IMR-90 (cell line): ENCODE data around the gene PHKG2. TPM values are rescaled to one million over a fixed set of nuclear protein-coding genes. Genes with fewer than 3 reads are reported as not detected.

Experiments used
- ATAC-seq: fragments of 200-7000 bp; cut with Tn5 transposase; 2 replicates; pipeline ENCODE4 v1.9.1; 2020; ENCODE audit warnings: low read depth, mild to moderate bottlenecking, moderate library complexity
- BruUV-seq: library from RNA; stranded (reverse); fragments of 400-500 nt; replicated peaks from 2 replicates; lab custom pipeline; 2021; lab: Mats Ljungman, UMichigan
- CTCF ChIA-PET: fragments of 300-600 bp; formaldehyde crosslinking; extraction: SDS; loops from one replicate; lab custom pipeline; 2021; ENCODE audit warnings: antibody characterized with exemption; lab: Yijun Ruan, JAX
- POLR2A ChIA-PET: fragments of 300-600 bp; sonication (Branson Sonifier 250); formaldehyde crosslinking; loops from one replicate; lab custom pipeline; 2022; ENCODE audit warnings: antibody characterized with exemption; ENCODE audit not compliant: unreplicated experiment; lab: Charles Lee
- DNase-seq: peaks from one replicate; pipeline ENCODE4 v3.0.0; 2013
- H2AFZ ChIP-seq: replicated peaks from 2 replicates; pipeline ENCODE3; 2013; ENCODE audit warnings: low read length, mild to moderate bottlenecking; ENCODE audit not compliant: poor library complexity
- H2AK5ac ChIP-seq: 2 replicates; pipeline ENCODE4 v1.6.1; 2013; ENCODE audit warnings: low read depth, low read length, inconsistent platforms
- H2AK9ac ChIP-seq: replicated peaks from 2 replicates; pipeline ENCODE3; 2013; ENCODE audit warnings: mild to moderate bottlenecking, low read depth, low read length, moderate library complexity; ENCODE audit not compliant: poor library complexity
- H2BK120ac ChIP-seq: 2 replicates; pipeline ENCODE4 v1.6.1; 2013; ENCODE audit warnings: low read depth, low read length, inconsistent platforms
- H2BK15ac ChIP-seq: 3 replicates; pipeline ENCODE4 v1.6.1; 2013; ENCODE audit warnings: low read depth, low read length, inconsistent platforms
- H2BK20ac ChIP-seq: 2 replicates; pipeline ENCODE4 v1.6.1; 2013; ENCODE audit warnings: low read depth, mild to moderate bottlenecking, inconsistent platforms, low read length, moderate library complexity
- H2BK5ac ChIP-seq: 2 replicates; pipeline ENCODE4 v1.6.1; 2013; ENCODE audit warnings: mild to moderate bottlenecking, low read depth, low read length, inconsistent platforms; ENCODE audit not compliant: poor library complexity, severe bottlenecking
- H3K14ac ChIP-seq: replicated peaks from 2 replicates; pipeline ENCODE4 v1.6.1; 2013; ENCODE audit warnings: low read depth, low read length, inconsistent platforms
- H3K18ac ChIP-seq: 2 replicates; pipeline ENCODE4 v1.6.1; 2013; ENCODE audit warnings: low read depth, low read length, control low read depth
- H3K23ac ChIP-seq: 2 replicates; pipeline ENCODE4 v1.6.1; 2013; ENCODE audit warnings: low read depth, low read length, inconsistent platforms
- H3K27ac ChIP-seq: 2 replicates; pipeline ENCODE4 v1.5.1; 2013; ENCODE audit warnings: mild to moderate bottlenecking, control low read depth, low read length; ENCODE audit not compliant: insufficient read depth
- H3K27me3 ChIP-seq: 2 replicates; pipeline ENCODE4 v1.6.1; 2013; ENCODE audit warnings: low read length; ENCODE audit not compliant: control insufficient read depth, insufficient read depth
- H3K36me3 ChIP-seq: 2 replicates; pipeline ENCODE4 v1.6.1; 2013; ENCODE audit warnings: low read length, mixed read lengths; ENCODE audit not compliant: control insufficient read depth, insufficient read depth
- H3K4ac ChIP-seq: 2 replicates; pipeline ENCODE4 v1.6.1; 2013; ENCODE audit warnings: low read depth, low read length, inconsistent platforms
- H3K4me1 ChIP-seq: 2 replicates; pipeline ENCODE4 v1.6.1; 2013; ENCODE audit warnings: low read length, mixed read lengths; ENCODE audit not compliant: control insufficient read depth, insufficient read depth
- H3K4me2 ChIP-seq: 2 replicates; pipeline ENCODE4 v1.6.1; 2013; ENCODE audit warnings: low read depth, mild to moderate bottlenecking, control low read depth, low read length, moderate library complexity
- H3K4me3 ChIP-seq: 2 replicates; pipeline ENCODE4 v1.5.1; 2013; ENCODE audit warnings: low read depth, mild to moderate bottlenecking, control low read depth, low read length, moderate library complexity; ENCODE audit not compliant: insufficient read depth
- H3K56ac ChIP-seq: 2 replicates; pipeline ENCODE4 v1.6.1; 2013; ENCODE audit warnings: low read length, inconsistent platforms; ENCODE audit not compliant: insufficient read depth; ENCODE audit errors: extremely low read depth
- H3K79me1 ChIP-seq, 2 experiments: 2 replicates each; pipeline ENCODE4 v1.6.1; 2013; ENCODE audit warnings: low read length in 2 of 2, inconsistent platforms in 1 of 2, low read depth in 1 of 2
- H3K9ac ChIP-seq: 2 replicates; pipeline ENCODE4 v1.6.1; 2013; ENCODE audit warnings: low read depth, low read length, control low read depth
- H3K9me1 ChIP-seq: 2 replicates; pipeline ENCODE4 v1.6.1; 2013; ENCODE audit warnings: low read length, inconsistent platforms; ENCODE audit not compliant: insufficient read depth
- H3K9me3 ChIP-seq: 2 replicates; pipeline ENCODE4 v1.6.1; 2013; ENCODE audit warnings: low read length; ENCODE audit not compliant: control insufficient read depth, insufficient read depth
- H4K20me1 ChIP-seq: 2 replicates; pipeline ENCODE4 v1.6.1; 2013; ENCODE audit warnings: low read length, inconsistent platforms; ENCODE audit not compliant: insufficient read depth
- H4K5ac ChIP-seq: 2 replicates; pipeline ENCODE4 v1.6.1; 2013; ENCODE audit warnings: mild to moderate bottlenecking, low read depth, low read length, control low read depth
- H4K8ac ChIP-seq, 2 experiments: 2 replicates each; pipeline ENCODE4 v1.6.1; 2013; ENCODE audit warnings: low read depth in 2 of 2, low read length in 2 of 2, control low read depth in 1 of 2, inconsistent platforms in 1 of 2
- H4K91ac ChIP-seq: 2 replicates; pipeline ENCODE4 v1.6.1; 2013; ENCODE audit warnings: low read depth, low read length, inconsistent platforms; ENCODE audit not compliant: insufficient read depth
- BHLHE40 ChIP-seq: fragments of 150-350 bp; IDR thresholded peaks from 2 replicates; pipeline ENCODE4 v1.6.1; 2016; ENCODE audit warnings: mild to moderate bottlenecking, low read depth, low read length
- CEBPB ChIP-seq: IDR thresholded peaks from 2 replicates; pipeline ENCODE4 v1.6.1; 2012; ENCODE audit warnings: low read depth, low read length, improper control_type of control experiment
- CHD1 ChIP-seq: IDR thresholded peaks from 2 replicates; pipeline ENCODE4 v1.6.1; 2012; ENCODE audit warnings: low read depth, low read length, improper control_type of control experiment
- FOS ChIP-seq: fragments of 150-350 bp; IDR thresholded peaks from 2 replicates; pipeline ENCODE4 v1.6.1; 2016; ENCODE audit warnings: low read depth, low read length
- MAFK ChIP-seq: IDR thresholded peaks from 2 replicates; pipeline ENCODE4 v1.6.1; 2012; ENCODE audit warnings: low read depth, low read length, improper control_type of control experiment
- MAZ ChIP-seq: IDR thresholded peaks from 2 replicates; pipeline ENCODE4 v1.6.1; 2012; ENCODE audit warnings: low read depth, mild to moderate bottlenecking, low read length, improper control_type of control experiment, moderate library complexity, borderline replicate concordance
- MXI1 ChIP-seq: IDR thresholded peaks from 2 replicates; pipeline ENCODE4 v1.6.1; 2012; ENCODE audit warnings: low read depth, mild to moderate bottlenecking, low read length, moderate library complexity, borderline replicate concordance
- NFE2L2 ChIP-seq: fragments of 150-350 bp; IDR thresholded peaks from 2 replicates; pipeline ENCODE4 v1.6.1; 2016; ENCODE audit warnings: low read depth, mild to moderate bottlenecking, low read length
- POLR2A ChIP-seq: IDR thresholded peaks from 2 replicates; pipeline ENCODE4 v1.6.1; 2012; ENCODE audit warnings: mild to moderate bottlenecking, low read depth, low read length
- RAD21 ChIP-seq: IDR thresholded peaks from 2 replicates; pipeline ENCODE4 v1.6.1; 2012; ENCODE audit warnings: low read length, improper control_type of control experiment
- RCOR1 ChIP-seq: IDR thresholded peaks from 2 replicates; pipeline ENCODE4 v1.6.1; 2012; ENCODE audit warnings: mild to moderate bottlenecking, low read length, improper control_type of control experiment; ENCODE audit not compliant: insufficient replicate concordance
- RFX5 ChIP-seq: IDR thresholded peaks from 2 replicates; pipeline ENCODE4 v1.8.0; 2012; ENCODE audit warnings: low read depth, mild to moderate bottlenecking, low read length, moderate library complexity
- SMC3 ChIP-seq: fragments of 150-350 bp; IDR thresholded peaks from 2 replicates; pipeline ENCODE4 v1.6.1; 2016; ENCODE audit warnings: low read depth, mild to moderate bottlenecking, antibody characterized with exemption, low read length, moderate library complexity
- WGBS, 2 experiments: methylation state at CpG; one replicate each; pipeline versions ENCODE4 v1.1.5 to v1.1.7; 2013; ENCODE audit warnings: missing lambda C conversion rate in 2 of 2; ENCODE audit not compliant: insufficient read length in 1 of 2; ENCODE audit errors: extremely low coverage in 2 of 2; 5-methylcytosine and 5-hydroxymethylcytosine counted together
- dilution Hi-C: fragments of 300-500 bp; cut with HindIII; formaldehyde crosslinking; loops from one replicate; pipeline ENCODE4 v1.14.3; 2018; ENCODE audit warnings: low sequenced_read_pairs; ENCODE audit not compliant: unreplicated experiment
- in situ Hi-C: fragments of 300-500 bp; cut with MboI; formaldehyde crosslinking; loops from 3 replicates; pipeline ENCODE4 v1.14.3; 2019; ENCODE audit warnings: low sequenced_read_pairs, inconsistent platforms, mixed read lengths
- intact Hi-C: fragments of 100-400 bp; cut with micrococcal nuclease; formaldehyde crosslinking; loops from 2 replicates; pipeline ENCODE4 v1.10.0; 2022
- polyA plus RNA-seq, 3 experiments: library from polyadenylated mRNA; depleted of rRNA; stranded (reverse); fragments of >200 nt; gene quantifications; 2 replicates each; pipeline ENCODE4 v1.2.3, GENCODE V29; 2012; ENCODE audit warnings: low replicate concordance in 1 of 3
- total RNA-seq: library from RNA; depleted of rRNA; stranded (reverse); fragments of >200 nt; gene quantifications from 2 replicates; pipeline ENCODE4 v1.2.3, GENCODE V29; 2012
- TF ChIP-seq, protein P1 (sequence below): conservative IDR thresholded peaks from 2 replicates; pipeline ENCODE4 v1.5.1; 2012; ENCODE audit warnings: mild to moderate bottlenecking, low read depth, low read length, improper control_type of control experiment
- TF ChIP-seq, protein P2 (sequence below): fragments of 150-350 bp; IDR thresholded peaks from 2 replicates; pipeline ENCODE4 v1.6.1; 2017; ENCODE audit warnings: mild to moderate bottlenecking, antibody characterized with exemption, low read length, low read depth
- TF ChIP-seq, protein P3 (sequence below): fragments of 150-350 bp; IDR thresholded peaks from 2 replicates; pipeline ENCODE4 v1.6.1; 2016; ENCODE audit warnings: low read depth, mild to moderate bottlenecking, low read length, moderate library complexity, borderline replicate concordance

PHKG2 gene
- total and polyA plus RNA-seq, 2 of the 4 experiments (the other 2 are of a cell fraction): 26.0 to 38.9 TPM

DNA sequence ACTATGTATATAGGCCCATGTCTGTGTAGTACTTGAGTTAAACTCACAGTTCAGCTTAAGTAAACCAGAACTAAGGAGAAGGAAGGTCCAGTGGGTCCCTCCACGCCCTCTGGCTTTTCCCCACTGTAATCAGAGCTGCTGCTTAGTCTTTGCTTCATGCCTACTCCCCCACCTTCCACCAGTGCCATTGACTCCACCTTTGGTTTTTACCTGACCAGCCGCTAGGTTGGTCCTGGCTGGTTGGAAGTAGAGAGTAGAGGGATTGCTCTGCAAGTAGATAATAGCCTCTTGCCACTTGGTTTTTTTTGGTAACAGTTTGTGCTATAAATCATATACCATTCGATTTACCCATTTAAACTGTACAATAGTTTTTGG is 22.8 kb upstream of the PHKG2 start:
- Histone ChIP-seq H3K27me3 (no peaks in the 10 kb centered on the region), H3K9ac (no peak overlapping the region), H2AFZ (no peak overlapping the region), H2AK9ac (no peak overlapping the region), H3K4me2 (no peak overlapping the region), H3K9me1 (no peaks in the 10 kb centered on the region), H2BK120ac (no peak overlapping the region), H4K8ac (no peak overlapping the region), H3K56ac (no peak overlapping the region), H2BK5ac (no peak overlapping the region), H3K18ac (no peak overlapping the region), H4K91ac (no peak overlapping the region), H4K5ac (no peak overlapping the region), H3K14ac (no peak overlapping the region), H2BK15ac (no peak overlapping the region), H3K23ac (no peak overlapping the region), H3K27ac (no peak overlapping the region), H2BK20ac (no peak overlapping the region), H3K9me3 (no peaks in the 10 kb centered on the region), H3K4me3 (no peak overlapping the region), H3K79me1 (peaks cover 29 to 41% of the 10 kb centered on the region in 2 experiments), H3K4me1 (no peaks in the 10 kb centered on the region), H3K4ac (no peak overlapping the region), H2AK5ac (no peak overlapping the region), H4K20me1 (peaks cover 11% of the 10 kb centered on the region), H3K36me3 (peaks cover 65% of the 10 kb centered on the region)
- ChIA-PET POLR2A (no interaction called here), CTCF (no interaction called here)
- in situ Hi-C loops: no loop called here
- DNase-seq: no peak
- TF ChIP-seq POLR2A (no peak), MXI1 (no peak), BHLHE40 (no peak), MAZ (no peak), RCOR1 (no peak), NFE2L2 (no peak), FOS (no peak), CHD1 (no peak), MAFK (no peak), SMC3 (no peak), CEBPB (no peak), RAD21 (no peak), RFX5 (no peak)
- TF ChIP-seq, protein P1, sequence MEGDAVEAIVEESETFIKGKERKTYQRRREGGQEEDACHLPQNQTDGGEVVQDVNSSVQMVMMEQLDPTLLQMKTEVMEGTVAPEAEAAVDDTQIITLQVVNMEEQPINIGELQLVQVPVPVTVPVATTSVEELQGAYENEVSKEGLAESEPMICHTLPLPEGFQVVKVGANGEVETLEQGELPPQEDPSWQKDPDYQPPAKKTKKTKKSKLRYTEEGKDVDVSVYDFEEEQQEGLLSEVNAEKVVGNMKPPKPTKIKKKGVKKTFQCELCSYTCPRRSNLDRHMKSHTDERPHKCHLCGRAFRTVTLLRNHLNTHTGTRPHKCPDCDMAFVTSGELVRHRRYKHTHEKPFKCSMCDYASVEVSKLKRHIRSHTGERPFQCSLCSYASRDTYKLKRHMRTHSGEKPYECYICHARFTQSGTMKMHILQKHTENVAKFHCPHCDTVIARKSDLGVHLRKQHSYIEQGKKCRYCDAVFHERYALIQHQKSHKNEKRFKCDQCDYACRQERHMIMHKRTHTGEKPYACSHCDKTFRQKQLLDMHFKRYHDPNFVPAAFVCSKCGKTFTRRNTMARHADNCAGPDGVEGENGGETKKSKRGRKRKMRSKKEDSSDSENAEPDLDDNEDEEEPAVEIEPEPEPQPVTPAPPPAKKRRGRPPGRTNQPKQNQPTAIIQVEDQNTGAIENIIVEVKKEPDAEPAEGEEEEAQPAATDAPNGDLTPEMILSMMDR: no peak
- TF ChIP-seq, protein P2, sequence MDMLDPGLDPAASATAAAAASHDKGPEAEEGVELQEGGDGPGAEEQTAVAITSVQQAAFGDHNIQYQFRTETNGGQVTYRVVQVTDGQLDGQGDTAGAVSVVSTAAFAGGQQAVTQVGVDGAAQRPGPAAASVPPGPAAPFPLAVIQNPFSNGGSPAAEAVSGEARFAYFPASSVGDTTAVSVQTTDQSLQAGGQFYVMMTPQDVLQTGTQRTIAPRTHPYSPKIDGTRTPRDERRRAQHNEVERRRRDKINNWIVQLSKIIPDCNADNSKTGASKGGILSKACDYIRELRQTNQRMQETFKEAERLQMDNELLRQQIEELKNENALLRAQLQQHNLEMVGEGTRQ: no peak
- TF ChIP-seq, protein P3, sequence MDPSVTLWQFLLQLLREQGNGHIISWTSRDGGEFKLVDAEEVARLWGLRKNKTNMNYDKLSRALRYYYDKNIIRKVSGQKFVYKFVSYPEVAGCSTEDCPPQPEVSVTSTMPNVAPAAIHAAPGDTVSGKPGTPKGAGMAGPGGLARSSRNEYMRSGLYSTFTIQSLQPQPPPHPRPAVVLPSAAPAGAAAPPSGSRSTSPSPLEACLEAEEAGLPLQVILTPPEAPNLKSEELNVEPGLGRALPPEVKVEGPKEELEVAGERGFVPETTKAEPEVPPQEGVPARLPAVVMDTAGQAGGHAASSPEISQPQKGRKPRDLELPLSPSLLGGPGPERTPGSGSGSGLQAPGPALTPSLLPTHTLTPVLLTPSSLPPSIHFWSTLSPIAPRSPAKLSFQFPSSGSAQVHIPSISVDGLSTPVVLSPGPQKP: no peak
- no peak for ATAC-seq
- no CpG with 5 or more reads among the region's 3 CpGs for WGBS, 2 experiments
- dilution Hi-C loops: no loop called here
- BruUV-seq: no TSS peak
- intact Hi-C loops: no loop called here
